ENCODE measurements around the gene MFRP.

- no peak for TF ChIP-seq CTCF (IDR thresholded peaks at IDR 0.05)
- TF ChIP-seq POLR2A (IDR thresholded peaks at IDR 0.05): no peak
- no peak for TF ChIP-seq EP300 (IDR thresholded peaks at IDR 0.05)
- no peak for TF ChIP-seq POLR2AphosphoS5 (IDR thresholded peaks at IDR 0.05)
Observed at GRCh38 chr11:119295178-119295577, 51.3 kb downstream of the MFRP start.
